GM21825 (cell line): ENCODE measurements around the gene CWC25.
A peak's percentile ranks its signal among the peaks of the same experiment; 100 is the strongest.
"Not testable (repeated sequence)": the region's sequence is repeated elsewhere in the genome, so short reads cannot be mapped to it uniquely, and the experiment has no call there.

Experiments used
- ATAC-seq: cut with Tn5 transposase; IDR thresholded peaks from one replicate; pipeline ENCODE4 v1.9.1; 2021; ENCODE audit warnings: mild to moderate bottlenecking, moderate library complexity; ENCODE audit not compliant: unreplicated experiment

The CWC25 gene

DNA sequence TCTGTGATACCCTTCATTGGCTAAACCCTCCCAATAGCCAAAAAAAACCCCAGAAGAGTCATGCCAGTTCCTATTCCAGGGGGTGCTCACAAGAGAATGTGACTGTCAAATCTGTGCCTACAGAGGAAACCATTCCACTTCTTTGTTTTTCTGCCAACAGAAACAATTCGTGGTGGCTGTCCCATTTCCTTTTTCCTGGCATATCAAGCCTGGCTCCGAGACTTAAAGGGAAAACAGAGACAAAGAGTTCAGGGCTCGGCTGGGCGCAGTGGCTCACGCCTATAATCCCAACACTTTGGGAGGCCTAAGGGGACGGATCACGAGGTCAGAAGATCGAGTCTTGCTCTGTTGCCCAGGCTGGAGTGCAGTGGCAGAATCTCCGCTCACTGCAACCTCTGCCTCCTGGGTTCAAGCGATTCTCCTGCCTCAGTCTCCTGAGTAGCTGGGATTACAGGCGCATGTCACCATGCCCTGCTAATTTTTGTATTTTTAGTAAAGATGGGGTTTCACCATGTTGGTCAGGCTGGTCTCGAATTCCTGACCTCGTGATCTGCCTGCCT lies 34.9 kb downstream of the CWC25 start:
- not testable (repeated sequence) for ATAC-seq

DNA sequence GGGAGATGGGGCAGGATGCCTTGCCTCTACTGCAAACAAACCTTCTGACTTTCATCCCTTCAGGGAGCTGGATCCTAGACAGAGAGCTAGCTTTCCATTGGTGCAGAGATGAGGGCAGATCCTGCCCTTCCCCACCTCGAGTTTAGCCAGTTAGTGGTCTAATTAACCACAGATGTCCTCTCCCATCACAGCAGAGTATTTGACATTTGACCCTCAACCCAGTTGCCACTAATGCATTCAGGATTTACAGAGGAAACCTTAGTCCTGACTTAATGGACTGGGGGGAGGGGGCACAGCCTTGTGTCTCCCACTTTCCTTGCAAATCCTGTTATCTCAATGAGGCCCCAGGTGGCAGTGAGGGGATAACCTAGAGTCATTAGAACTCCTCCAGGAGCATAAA lies 35.9 kb downstream of the CWC25 start:
- ATAC-seq: no peak

- not testable (repeated sequence) for ATAC-seq
These were observed 37.1 kb downstream of the CWC25 start for GRCh38 chr17:38787999-38788398.

GRCh38 chr17:38786372-38786771 lies 38.7 kb downstream of the CWC25 start:
- no peak for ATAC-seq

DNA sequence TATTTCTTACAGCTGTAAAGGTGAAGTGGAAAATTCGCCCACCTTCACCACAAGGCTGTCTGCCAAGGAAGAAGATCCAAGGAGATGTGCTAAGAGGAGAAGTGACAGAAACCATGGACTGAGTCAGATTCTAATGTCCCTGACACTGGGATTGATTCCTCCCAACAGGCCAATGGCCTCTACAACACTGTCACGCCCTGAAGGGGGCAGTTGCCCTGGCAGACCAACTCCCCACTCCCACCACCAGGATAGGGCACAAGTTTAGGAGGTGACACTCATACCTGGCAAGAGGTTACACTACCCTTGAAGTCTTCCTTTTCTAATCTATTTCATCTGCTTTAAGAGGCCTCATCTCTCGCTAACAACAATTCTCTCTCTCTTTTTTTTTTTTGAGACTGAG lies 41.9 kb downstream of the CWC25 start:
- no peak for ATAC-seq

DNA sequence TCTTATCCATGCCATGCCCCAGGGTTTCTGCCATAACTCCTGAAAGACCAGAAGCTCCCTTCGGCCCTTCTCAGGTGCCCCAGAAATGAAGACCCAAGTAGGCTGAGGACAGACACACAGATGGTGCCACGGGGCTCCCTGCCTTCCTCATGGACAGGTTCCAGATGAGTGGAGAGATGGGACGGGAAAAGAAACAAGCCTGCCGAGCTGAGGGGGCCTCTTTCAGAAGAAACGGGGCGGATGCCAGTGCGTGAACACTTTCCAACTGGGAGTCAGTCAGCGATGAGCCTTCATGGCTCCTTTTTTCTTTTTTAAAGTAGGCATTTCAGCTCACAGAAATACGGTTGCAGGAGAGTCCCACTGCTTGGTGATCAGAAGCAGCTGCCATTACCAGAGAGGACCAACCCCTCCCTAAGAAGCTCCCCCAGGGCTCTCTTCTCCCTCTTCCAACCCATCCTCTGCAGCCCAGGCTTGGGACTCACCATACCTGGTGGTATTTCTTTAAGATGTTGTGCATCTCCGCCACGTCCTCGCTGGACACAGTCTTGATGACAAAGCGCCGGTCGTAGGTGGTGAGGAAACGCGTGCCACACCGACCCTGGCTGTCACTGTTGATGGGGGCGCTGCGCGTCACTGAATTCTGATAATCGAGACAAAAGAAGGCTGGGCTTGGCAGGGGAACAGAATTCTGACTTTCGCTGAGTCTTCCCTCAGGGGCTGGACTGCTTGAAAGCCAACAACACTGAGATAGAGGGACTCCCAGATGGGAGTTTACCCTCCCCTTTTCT lies 45.0 kb downstream of the CWC25 start:
- no peak for ATAC-seq

- ATAC-seq: no peak
These were observed 47.4 kb downstream of the CWC25 start for GRCh38 chr17:38777641-38778250.

DNA sequence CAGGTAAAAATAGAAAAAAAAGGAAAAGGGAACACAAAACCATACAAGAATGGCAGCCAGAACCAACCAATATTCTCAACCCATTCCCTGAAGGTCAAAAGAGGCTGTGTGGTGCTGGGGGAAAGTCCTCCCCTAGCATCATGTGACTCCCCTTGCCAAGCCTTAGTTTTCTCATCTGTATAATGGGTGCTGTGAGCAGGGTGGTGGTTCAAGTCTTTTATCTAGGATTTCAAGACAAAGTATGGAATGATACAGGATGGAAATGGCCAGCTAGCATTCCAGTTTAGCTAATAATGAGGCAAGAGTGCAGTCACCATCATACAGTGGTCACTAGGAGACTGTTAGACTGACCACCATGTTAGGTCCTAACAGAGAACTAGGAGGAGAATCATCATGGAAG lies 51.9 kb downstream of the CWC25 start:
- ATAC-seq: no peak

GRCh38 chr17:38768417-38768816 lies 56.7 kb downstream of the CWC25 start:
- ATAC-seq: no peak

- no peak for ATAC-seq
These were observed 58.8 kb downstream of the CWC25 start for GRCh38 chr17:38766341-38766740.

GRCh38 chr17:38762231-38762630 lies 62.9 kb downstream of the CWC25 start:
- ATAC-seq: no peak

DNA sequence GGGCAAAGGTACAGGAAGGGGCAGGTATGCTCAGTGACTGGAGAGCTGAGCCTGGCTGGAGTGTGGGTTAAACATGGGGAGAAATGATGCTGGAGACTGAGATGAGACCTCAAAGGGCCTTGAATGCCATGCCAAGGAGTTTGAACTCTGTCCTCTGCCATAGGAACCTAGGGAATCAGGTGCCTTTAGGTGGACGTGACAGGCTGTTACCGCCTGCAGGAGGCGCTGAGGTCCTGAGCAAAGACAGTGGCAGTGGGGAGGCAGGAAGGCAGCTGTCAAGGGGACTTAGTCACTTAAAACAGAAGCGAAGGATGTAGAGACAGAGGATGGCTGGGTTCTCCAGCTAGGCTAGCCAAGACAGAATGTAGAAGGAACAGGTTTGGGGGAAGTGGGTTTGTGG lies 63.5 kb downstream of the CWC25 start:
- ATAC-seq: no peak

DNA sequence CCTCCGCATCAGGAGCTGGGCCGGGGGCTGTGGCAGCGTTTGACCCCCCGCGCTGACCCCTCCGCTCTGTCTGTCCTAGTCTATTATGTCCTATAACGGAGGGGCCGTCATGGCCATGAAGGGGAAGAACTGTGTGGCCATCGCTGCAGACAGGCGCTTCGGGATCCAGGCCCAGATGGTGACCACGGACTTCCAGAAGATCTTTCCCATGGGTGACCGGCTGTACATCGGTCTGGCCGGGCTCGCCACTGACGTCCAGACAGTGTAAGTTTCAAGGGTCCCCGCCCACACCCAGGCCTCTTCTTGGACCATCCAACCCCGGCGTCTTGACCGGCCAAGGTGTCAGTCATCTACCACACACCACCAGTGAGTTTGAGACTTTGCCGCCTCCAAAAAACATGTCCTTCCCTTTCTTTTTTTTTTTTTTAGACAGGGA lies 72.0 kb downstream of the CWC25 start:
- ATAC-seq: no peak

DNA sequence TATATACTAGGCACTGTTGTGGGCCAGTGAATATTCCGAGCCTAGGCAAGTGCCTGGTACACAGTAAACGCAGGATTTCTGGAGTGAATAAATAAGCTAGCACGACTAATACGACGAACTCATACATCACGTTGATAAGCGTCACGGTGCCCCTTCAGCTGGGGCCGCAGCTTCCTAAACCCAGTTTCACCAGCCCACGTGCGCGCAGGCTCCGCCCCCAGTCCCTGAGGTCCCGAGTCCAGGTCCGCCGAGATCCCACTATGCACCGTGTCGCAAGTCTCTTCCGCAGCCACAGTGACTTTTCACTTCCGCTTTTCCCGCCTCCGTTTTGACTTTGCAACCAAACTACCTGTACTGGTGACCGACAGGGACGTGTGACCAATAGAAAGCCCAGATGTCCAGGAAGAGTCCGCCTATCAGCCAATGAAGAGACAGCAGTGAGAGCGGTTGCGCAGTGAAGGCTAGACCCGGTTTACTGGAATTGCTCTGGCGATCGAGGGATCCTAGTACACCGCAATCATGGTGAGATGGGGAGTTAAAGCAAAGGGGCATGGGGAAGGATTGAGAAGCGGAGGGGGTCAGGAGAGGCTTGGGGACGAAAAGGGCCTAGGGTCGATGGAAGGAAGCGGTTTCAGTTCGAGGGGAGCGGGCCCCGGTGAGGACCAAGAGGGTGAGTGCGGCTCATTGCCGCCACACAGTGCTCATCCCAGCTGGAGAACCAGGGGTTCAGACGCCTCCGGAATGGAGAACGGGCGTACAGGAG lies 72.6 kb downstream of the CWC25 start, which contains the start of gene PSMB3:
TSS of gene PSMB3 (plus strand) at position 434 of the 763 bp plus-strand sequence. CDS start at position 520, 86 bp downstream.
- peak; percentile 75 for ATAC-seq

DNA sequence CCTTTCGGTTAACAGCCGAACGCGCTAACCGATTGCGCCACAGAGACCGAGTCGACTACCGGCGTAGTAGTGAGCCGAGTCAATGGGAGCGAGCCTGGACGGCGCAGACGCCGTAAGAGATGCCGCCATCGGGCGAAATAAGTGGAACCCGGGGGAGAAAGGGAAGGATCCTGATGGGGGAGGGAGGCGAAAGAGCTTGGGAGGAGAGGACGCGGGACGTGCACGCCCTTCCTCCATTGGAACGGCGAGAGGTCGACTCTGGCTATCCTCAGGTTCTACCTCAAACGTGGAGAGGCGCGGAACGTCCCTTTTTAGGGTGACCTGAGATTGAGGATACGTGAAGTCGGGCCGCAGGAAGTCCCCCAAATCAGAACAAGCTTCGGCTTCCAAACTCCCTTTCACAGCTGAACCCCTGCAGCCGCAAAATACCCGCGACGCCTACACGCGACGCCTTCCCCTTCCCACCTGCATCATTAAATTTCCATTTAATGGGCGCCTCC lies 73.3 kb downstream of the CWC25 start:
- ATAC-seq: peak; percentile 30

DNA sequence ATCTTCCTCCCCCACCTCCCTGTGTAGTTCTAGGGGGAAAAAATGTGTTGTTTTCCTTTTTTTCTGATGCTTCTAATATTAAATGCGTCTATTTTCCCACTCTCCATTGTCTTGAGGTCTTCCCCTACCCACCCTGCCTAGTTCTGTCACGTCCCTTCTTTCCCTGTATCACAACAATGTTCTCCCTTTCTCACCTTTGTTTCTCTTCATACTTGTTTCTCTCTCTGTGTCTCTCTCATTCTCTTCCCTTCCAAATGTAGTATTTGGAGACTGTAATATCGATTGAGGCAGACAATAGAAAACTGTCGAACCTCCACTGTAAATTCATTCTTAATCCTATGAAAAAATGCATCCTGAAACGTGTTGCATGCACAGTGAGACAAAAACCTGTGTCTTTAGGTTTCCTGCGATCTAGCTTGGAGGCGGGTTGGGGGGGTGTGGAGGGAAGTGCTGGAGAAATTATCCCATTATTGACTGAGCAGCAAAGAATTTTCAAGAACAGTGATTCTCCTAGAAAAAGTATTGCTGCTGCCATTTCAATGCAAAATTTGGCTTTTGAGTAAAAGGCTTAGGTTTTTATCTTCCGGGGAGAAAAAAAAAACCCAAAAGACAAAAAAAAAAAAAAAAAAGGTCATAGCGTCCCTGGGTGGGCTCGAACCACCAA lies 73.8 kb downstream of the CWC25 start:
- ATAC-seq: no peak
